GM19372 (cell line): ENCODE results near the gene BBS9.

Experiments used
- ATAC-seq: cut with Tn5 transposase; IDR thresholded peaks from one replicate; pipeline ENCODE4 v1.9.1; 2021; ENCODE audit warnings: mild to moderate bottlenecking, low read depth, moderate library complexity; ENCODE audit not compliant: unreplicated experiment

BBS9 gene

DNA sequence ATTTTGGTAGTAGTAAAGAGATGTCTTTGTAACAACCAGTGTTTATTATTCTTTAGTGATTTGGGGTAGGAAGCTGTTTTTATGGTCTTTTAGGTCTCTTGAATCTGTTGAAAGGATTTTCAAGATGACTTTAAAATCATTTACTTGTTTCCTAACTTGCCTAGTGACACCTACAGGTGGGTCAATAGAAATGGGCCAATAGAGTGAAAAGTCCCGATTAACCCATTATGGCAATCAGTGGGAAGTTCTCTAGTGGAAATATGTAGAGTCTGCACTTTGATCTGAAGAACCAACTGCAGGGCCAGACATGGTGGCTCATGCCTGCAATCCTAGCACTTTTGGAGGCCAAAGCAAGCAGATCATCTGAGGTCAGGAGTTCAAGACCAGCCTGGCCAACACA is 401.3 kb downstream of the BBS9 start:
- no peak for ATAC-seq

DNA sequence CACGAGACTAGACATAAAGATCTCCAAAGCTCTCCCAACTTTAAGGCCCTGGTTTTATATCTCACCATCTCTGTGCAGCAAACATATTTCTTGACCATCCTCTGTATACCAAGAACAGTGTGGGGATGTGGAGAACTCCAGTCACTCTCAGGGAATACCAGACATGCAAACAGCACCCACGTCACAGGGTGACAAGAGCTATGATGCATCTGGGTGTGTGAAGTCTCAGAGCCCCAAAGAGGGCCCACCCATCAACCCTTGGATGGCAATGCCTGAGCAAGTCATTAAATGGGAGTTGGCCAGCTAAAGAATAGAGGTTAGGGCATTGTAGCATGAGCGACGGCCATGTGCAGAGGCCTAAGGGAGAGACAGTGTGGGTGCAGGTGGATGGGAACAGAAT is 402.5 kb downstream of the BBS9 start:
- no peak for ATAC-seq

DNA sequence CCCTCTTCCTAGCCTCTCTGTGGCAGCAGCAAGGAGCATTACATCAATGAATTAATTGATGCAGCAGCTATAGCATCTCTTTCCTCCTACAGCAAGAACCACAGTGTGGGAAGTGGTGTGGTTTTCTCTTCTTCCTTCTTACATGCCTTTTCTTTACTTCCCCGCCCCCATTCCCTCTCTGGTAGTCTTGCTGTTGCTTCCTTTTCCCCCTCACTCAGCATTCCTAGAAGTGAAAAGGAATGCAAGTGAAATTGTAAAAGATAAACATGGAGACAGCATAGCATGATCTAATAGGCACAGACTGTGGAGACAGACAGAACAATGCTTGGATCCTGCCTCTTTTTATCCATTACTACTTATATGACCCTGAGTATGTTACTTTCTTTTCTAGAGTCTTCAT is 405.5 kb downstream of the BBS9 start:
- ATAC-seq = no peak

DNA sequence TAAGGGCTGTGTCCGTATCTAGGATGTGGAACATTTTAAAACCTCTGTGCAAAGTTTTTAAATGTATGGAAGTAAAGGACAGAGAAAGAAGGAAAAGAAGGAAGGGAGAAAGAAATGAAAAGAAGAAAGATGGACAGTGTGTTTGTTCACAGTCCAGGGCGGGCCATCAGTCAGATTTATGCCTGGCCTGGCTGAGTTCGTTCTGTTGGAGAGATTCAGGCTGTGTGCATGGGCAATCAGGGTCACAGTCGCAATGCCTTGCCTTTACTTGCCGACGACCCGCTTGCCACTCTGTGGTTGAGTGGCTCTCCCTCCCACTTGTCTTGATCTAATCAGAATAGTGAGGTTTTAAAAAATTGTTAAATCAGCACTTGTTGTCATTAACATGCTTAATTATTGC is 406.6 kb downstream of the BBS9 start:
- ATAC-seq = no peak

DNA sequence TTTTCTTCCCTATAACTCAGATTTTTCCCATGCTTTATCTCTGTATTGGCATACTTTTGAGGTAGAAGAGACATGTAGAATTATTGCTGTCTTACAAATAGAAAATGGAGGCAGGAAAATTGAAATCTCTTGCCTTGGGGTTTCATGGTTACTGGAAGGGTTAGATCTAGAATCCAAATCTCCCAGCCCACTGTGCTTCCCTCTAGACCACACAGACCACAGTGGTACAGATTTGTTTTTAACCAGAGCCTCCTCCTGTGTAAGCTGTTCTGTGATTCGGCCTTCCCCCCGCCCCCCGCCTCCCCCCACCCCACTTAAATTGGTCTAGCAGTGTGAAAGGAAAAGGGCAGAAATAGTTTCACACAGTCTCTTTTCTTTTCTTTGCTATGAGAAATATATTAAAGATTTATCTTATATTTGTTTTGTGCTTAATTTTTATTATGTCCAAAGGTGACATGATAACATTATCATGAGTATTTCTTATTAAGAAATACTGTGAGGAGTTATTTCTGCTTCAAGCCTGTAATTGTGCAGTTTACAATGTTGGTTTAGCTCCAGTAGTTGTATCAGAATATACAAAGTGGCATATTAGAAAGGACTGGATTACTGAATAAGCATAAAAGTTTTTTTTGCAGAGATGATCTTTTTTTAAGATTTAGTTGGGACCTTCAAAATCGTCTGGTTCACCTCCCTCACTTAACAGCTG is 407.2 kb downstream of the BBS9 start:
- ATAC-seq = no peak

DNA sequence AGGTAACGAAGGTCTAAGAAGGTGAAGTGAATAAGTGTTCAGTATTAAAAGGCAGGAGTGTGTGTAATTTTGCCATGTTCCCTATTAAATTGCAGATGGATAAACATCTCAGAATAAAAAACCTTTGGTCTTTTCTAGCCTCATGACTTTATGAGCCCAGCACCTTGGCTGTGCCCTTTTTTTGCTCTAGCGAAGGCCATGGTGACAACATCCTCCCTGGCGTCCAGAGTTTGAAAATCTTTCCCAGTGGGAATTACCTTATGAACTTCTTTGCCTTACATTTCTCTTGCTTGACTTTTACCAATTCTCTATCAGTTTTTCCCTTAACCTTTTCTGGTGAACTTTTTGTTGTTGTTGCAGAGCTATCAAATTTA is 407.7 kb downstream of the BBS9 start:
- ATAC-seq = no peak

DNA sequence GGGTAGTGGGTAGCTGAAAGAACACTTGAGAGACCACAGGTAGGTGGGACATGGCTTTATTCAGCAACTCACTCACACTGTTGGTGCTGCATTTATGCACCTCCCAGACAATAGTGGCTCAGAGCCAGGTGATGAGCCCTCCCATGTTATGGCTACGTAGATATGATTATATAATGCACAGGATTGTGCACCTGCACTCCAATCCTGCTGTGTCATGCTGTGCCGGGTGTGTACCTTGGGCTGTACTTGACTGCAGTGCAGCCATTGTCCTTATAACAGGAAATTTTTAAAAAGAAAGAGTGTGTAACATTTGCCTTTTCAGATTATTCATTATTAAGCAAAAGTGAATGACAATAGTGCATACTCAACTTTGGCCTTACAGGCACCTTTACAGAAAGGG is 409.8 kb downstream of the BBS9 start:
- ATAC-seq = no peak

DNA sequence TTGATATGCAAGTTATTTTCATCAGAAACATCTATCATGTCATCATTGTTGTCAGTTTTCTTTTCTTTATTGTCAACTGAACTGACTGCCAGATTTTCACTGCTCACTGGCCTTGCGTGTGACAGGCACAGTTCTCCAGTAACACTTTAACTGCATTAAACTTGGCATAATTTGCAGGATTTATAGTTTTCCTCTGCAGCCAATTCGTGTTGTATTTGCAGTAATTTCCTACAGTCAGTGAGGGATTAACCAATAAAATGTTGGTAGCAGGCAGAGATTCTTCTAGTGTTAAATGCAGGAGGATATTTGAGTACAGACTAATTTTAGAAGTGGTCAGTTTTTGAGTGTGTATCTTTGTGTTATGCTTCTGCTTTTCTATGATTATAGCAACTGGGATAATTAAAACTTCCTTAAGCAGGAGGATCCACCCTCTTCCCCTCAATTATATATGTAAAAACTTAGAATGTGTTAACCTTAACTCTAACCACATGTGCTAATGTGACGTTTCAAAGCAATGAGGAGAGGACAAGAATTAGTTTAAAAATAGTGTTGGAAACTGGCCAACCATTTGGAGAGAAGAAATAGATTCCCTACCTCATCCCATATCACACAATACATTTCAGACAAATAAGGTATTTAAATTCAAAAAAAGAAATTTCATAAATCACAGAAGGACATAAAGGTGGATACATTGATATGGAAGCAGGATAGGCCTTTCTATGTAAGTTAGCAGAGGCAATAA is 410.5 kb downstream of the BBS9 start:
- ATAC-seq = no peak

DNA sequence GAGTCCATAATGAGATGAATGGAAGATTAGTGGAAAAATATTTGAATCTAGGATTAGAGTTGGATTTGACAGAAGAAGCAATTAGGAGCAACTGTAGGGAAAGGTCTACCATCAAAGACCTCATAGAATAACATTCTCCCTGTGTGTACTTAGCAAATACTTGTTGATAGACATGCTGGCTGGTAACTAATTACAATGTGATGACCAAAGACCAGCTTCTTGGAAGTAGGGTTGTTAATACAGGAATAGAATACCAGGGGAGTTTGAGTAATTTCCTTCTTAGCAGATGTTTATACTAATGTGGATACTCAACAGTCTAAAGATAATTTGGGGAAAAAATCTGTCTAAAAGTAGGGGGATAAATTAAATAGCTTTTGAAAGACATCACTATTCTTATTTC is 418.5 kb downstream of the BBS9 start:
- ATAC-seq = no peak

DNA sequence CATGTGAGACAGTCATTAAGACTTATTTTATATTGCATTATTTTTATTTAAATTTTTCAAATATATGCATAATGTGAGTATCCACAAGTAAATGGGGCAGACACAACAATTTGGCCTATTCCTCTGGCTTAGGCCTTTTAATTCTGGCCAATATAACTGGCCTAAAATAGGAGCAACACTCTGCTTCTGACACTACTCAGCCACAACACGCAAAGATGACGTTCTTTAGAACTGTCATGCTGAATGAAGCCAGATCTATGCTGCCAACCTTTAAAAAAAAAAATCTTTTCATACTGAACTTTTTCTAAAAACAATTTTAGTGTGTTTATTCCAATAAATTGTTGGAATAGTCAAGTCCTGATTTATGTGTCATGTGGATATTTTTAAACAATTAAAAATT is 421.0 kb downstream of the BBS9 start:
- ATAC-seq = no peak

DNA sequence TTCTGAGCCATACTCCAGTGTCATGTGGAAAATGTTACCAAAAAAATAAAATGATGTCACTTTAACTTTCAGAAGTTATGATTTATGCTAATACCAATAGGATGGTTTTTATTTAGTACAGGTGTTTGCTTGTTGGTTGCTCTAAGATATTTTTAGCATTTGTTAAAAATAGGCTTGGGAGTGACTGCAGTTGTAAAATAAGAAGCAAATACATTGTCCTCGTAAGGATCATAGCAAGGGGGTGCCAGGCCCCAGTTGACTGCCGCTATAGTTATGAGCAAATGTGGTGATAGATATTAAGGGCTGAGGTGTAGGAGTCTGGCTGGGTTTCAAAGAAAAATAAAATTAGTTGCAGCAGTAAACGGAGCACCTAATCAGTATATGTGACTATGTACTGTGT is 421.6 kb downstream of the BBS9 start:
- no peak for ATAC-seq

DNA sequence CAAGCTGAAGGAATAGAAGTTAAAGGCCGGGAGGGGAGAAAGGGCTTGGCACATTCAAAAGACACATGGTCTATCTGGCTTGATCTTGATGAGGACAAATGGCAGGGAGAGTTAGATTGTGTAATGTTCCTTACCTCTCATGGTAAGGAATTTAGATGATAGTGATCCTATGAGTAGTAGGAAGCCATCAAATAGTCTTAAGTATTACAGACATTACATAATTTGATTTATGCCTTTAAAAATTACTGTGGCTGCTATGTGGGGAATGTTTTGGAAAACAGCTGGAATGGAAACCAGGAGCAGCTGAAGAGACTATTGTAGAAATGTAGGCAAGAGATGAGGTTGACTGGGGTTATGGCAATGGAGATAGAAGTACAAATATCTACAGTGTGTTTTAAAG is 424.7 kb downstream of the BBS9 start:
- ATAC-seq = no peak

DNA sequence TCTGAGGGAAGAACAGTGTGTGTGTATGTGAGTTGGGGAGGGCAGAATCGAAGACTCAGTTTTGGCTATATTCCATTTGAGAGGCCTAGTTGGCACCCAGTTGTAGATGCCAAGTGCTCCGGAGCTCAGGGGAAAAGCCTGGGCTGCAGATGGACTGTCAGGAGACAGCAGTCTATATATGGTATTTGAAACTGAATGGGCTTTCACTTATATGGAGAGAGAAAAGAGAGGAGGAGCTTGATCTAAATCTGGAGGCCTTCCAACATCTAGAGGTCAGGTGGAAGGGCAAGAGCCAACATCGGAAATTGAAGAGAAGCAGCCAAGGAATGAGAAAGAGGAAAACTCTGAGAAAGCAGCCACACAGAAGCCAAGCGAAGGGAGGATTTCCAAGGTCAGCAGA is 425.2 kb downstream of the BBS9 start:
- no peak for ATAC-seq

DNA sequence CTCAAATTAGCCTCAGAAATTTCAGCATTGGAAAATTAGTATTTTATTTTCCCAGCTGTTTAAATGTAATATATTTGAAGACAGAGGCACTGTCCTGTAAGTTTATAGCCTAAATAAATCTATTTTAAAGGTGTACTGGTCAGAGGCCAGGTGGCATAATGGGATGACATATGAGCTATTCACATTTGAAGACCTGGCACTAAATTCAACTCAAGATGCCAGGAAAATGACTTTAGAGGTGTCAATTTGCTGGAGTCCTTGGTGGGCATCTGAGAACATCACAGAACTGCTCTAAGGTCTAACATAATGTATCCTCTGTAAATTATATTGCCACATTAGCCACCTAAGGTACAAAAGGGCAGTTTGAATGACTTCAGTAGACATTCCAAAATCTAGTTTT is 427.1 kb downstream of the BBS9 start:
- ATAC-seq = no peak

DNA sequence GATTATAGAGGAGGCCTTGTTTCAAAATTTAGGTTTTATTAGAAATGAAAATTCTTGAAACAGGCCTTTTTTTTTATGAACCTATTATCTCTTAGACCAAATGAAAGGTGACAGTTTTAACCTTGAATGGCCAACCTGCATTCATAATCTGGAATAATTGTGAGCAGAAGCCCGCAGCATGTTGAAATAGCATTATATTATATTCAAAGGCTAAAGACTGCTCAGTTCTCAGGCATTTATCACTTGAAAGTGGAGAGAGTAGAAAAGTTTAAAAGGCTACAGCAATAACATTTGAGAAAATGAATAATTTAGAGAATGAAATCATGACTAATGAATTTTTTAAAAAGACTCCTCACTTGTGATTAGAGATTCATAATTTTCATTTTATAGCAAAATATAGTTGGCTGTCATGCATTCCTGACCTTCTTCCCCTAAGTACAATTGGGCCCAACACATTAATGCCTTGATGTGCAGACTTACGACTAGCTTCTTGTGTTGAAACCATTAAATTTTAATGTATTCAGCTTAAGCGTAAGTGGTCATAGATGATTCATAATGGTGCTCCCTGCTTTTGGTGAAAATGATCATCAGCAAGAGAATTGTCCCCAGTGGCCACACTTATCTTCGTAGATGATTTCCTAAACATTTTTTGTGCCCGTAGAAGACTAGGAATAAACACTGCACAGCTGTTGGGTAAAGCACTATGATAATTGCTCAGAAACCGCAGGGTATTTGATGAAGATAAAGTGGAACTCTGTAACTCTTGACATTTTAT is 429.4 kb downstream of the BBS9 start:
- no peak for ATAC-seq

DNA sequence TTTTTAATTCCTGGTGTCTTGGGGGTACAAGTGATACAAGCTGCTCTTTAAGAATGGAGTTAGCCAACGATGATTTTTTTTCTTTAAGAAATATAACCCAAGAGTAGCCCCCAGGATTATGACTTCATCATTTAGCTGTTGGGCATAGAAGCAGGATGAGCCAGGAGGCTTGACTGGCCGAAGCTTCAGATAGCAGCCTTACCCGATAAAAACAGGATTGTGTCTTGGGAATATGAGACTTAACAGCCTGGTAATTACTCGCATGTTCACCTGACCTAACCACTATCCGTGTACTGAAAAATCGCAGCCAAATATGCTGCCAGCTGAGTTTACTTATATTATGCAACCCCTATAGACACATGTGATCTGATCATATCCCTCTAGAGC is 430.0 kb downstream of the BBS9 start:
- no peak for ATAC-seq

DNA sequence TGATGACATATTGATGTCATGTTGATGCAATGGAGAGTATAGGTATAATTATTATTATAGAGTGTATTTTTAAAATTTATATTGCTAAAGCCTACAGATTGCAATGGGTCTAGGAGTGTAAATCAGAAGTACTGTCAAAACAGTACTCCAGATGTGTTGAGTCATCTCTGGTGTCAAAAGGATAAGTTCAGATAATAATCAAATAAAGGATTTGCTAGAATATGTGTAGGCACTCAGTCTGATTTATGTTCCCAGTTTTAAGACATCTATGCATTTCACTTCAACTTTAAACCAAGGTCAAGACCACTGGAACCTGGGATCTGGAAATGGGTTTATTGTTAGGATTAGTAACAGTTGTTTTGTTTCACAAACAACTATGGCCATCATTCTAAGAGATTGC is 433.6 kb downstream of the BBS9 start:
- no peak for ATAC-seq

DNA sequence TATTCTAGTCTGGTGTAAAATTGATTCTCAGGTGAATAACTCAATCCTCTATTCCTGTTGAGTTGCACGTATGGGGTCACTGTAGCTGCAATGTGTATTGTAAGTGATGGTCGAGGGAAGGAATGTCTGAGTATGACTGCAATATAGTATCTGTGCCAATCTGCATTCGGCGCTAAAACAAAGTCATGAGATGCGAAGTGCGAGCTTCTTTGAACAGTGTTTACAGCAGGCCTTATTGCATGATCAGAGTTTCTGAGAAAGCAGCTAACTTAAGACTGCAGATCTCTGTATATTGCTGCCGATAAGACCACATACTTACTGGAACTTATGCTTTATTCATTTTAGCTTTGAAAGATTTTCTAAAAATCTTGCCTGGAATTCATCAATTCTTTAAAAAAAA is 434.3 kb downstream of the BBS9 start:
- no peak for ATAC-seq

DNA sequence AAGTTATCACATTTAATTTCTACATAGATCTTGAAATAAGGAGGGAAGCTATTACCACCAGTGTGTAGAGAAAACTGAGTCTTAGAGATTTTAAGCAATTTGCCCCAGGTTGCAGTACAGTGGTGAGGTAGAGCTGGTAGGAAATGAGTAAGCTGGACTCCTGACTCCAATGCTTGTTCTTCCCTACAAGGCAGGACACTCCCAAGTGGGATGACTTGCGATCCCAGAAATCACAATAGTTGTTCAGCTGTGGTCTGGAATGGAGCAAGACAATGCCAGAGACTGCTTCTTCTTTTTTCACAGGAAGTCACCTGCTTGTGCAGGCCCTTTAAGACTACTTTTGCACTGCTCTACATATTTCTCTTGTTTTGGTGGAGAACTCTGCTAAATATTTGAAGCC is 448.8 kb downstream of the BBS9 start:
- ATAC-seq = no peak

DNA sequence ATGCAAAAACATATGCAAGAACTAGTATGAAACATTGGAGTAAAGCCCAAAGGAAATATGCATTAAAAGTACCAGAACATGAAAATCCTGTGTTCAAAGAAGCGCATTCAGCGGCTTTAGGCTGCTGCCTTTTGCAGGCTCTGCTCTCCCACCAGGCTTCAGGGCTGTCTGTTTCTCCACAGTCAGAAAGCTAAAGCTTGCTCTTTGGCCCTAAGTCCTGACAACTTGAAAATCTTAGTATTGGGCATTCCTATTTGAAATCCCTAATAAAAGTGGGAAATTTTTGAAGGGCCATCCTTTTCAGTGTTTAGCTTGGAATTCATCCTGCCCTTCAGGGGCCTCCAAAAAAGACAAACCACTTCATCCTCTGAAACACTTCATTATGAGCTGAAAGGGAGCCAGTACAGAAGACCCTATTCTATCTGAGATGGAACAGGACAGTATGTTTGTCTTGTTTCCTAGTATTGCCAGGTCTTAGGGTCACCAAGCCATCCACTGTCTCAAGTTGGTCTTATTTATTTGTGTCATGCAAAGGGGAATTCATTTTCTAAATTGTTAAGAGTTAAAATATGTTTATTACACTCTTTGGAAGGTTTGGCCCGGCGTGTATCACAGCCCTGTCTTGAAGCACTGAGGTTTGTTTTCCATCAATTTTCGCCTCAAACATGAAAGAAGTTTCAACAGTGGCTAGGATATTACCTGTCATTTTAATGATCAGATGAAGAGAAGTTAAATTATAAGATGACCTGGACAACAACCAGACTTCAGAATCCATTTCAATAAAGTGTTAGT is 449.7 kb downstream of the BBS9 start:
- no peak for ATAC-seq

DNA sequence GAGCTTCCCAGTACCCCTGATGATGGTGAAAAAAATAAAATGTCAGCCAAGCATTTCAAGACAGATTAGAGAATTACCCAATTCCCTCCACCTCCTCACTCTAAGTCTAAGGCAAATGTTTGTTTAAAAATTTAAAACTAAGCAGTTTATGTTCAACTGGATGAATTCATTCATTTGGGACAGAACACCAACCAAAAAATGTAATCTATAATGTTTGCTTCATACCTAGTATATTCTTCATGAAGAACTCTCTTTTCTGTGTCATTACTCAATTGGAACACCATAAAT is 450.3 kb downstream of the BBS9 start:
- ATAC-seq = no peak
